ENCODE data around the gene DNAJC28. TPM values are rescaled to one million over a fixed set of nuclear protein-coding genes. Genes with fewer than 3 reads are reported as not detected.

The DNAJC28 gene
- total and polyA plus RNA-seq, 9 of the 15 experiments (the other 6 are each of a cell fraction or from before 2014, with no cell fraction given): 0.68 to 2.5 (median 1.1) TPM

GRCh38 chr21:33441489-33442477, 49.7 kb downstream of the DNAJC28 start (continued):
- TF ChIP-seq, protein P1, sequence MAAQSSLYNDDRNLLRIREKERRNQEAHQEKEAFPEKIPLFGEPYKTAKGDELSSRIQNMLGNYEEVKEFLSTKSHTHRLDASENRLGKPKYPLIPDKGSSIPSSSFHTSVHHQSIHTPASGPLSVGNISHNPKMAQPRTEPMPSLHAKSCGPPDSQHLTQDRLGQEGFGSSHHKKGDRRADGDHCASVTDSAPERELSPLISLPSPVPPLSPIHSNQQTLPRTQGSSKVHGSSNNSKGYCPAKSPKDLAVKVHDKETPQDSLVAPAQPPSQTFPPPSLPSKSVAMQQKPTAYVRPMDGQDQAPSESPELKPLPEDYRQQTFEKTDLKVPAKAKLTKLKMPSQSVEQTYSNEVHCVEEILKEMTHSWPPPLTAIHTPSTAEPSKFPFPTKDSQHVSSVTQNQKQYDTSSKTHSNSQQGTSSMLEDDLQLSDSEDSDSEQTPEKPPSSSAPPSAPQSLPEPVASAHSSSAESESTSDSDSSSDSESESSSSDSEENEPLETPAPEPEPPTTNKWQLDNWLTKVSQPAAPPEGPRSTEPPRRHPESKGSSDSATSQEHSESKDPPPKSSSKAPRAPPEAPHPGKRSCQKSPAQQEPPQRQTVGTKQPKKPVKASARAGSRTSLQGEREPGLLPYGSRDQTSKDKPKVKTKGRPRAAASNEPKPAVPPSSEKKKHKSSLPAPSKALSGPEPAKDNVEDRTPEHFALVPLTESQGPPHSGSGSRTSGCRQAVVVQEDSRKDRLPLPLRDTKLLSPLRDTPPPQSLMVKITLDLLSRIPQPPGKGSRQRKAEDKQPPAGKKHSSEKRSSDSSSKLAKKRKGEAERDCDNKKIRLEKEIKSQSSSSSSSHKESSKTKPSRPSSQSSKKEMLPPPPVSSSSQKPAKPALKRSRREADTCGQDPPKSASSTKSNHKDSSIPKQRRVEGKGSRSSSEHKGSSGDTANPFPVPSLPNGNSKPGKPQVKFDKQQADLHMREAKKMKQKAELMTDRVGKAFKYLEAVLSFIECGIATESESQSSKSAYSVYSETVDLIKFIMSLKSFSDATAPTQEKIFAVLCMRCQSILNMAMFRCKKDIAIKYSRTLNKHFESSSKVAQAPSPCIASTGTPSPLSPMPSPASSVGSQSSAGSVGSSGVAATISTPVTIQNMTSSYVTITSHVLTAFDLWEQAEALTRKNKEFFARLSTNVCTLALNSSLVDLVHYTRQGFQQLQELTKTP (IDR thresholded peaks at IDR 0.05; ENCODE audit: low read depth in 1 of 2, partially characterized antibody in 2 of 2): no peak
- no peak for TF ChIP-seq RBM14 (IDR thresholded peaks at IDR 0.05; ENCODE audit: borderline replicate concordance, insufficient read depth, low read depth, low read length)
- TF ChIP-seq RCOR1 (IDR thresholded peaks at IDR 0.05; ENCODE audit: borderline replicate concordance in 1 of 2, low read depth in 2 of 2, low read length in 2 of 2): no peak
- no peak for TF ChIP-seq ATF2 (CRISPR knock-in tag; IDR thresholded peaks at IDR 0.05)
- TF ChIP-seq CTBP1 (IDR thresholded peaks at IDR 0.05; ENCODE audit: borderline replicate concordance): 0 out of 2 replicates have a peak, but pooled peaks have one; percentile 16
- TF ChIP-seq PTTG1 (tag; IDR thresholded peaks at IDR 0.05; ENCODE audit: low read depth): peak; percentile 44; the same call in 1 of the 2 replicates
- TF ChIP-seq KDM2B (CRISPR knock-in tag; IDR thresholded peaks at IDR 0.05): no peak
- TF ChIP-seq HMGXB4 (CRISPR knock-in tag; IDR thresholded peaks at IDR 0.05): no peak
- no peak for TF ChIP-seq ARID4B (CRISPR knock-in tag; IDR thresholded peaks at IDR 0.05)
- no peak for TF ChIP-seq ESRRA (IDR thresholded peaks at IDR 0.05; ENCODE audit: borderline replicate concordance, low read depth)
- no peak for TF ChIP-seq RFX5 (IDR thresholded peaks at IDR 0.05; ENCODE audit: low read depth, low read length)
- no peak for TF ChIP-seq ZNF445 (CRISPR knock-in tag; IDR thresholded peaks at IDR 0.05; ENCODE audit: low read depth)
- no peak for TF ChIP-seq ZNF140 (CRISPR knock-in tag; IDR thresholded peaks at IDR 0.05)
- no peak for TF ChIP-seq HNRNPUL1 (IDR thresholded peaks at IDR 0.05; ENCODE audit: low read length)

Data from K562 (cell line).